HS-27A (cell line): ENCODE data around the gene MTFR2.

Source experiments
- DNase-seq: peaks from one replicate; pipeline ENCODE4 v3.0.0-alpha.2; 2012; ENCODE audit warnings: low read depth, missing footprints

Gene MTFR2

DNA sequence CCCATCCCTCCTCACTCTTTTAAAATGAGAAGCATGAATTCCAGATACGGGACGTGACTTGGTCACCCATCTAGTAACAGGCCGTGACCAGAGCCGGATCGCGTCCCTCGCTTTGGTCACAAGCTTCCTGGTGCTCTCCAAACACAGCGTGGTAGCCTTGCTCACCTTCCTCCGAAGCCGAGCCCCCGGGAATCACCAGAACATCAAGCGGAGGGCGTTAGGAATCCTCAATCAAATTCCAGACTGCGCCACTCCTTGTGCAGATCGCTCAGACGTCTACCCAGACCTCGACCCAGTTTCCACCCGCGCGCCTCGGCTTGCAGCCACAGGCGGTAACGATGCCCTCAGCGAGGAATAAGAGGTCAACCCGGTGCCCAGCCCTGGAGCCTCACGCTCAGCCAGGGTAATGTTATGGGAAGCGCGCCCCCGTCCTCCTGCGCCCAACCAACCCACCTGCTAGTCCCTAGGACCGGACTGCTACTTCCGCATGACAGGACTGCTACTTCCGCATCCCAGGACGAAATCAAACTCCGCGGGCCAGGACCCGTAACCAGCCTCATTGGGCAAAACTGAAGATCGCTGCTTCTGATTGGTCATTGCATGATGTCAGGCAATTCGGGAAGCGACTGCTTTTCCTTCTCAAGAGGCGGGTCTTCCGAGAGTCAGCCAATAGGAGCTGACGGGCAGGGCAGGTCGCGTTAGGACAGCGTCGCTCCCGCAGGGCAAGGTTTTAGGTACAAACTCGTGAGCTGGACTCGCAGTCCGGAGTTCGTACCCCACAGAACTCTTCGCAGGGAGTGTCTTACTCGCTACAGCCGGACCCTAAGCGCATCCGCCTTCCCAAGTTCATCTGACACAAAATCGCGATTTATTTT lies at the start of gene MTFR2:
TSS of gene MTFR2 (minus strand) at position 501 of the 875 bp plus-strand sequence. CDS start 1,212 bp downstream, outside the sequence.
- DNase-seq = peak; percentile 97

DNA sequence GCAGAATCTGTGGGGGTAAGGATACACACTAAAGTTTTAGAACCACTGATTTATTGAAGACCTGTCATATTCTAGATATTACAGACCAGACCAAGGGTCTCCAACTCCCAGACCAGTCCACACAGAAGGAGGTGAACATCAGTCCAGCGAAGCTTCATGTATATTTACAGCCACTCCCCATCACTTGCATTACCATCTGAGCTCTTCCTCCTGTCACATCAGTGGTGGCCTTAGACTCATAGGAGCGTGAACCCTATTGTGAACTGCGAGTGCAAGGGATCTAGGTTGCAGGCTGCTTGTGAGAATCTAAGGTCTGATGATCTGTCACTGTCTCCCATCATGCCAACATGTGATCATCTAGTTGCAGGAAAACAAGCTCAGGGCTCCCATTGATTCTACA lies 44.5 kb upstream of the MTFR2 start:
- no peak for DNase-seq

DNA sequence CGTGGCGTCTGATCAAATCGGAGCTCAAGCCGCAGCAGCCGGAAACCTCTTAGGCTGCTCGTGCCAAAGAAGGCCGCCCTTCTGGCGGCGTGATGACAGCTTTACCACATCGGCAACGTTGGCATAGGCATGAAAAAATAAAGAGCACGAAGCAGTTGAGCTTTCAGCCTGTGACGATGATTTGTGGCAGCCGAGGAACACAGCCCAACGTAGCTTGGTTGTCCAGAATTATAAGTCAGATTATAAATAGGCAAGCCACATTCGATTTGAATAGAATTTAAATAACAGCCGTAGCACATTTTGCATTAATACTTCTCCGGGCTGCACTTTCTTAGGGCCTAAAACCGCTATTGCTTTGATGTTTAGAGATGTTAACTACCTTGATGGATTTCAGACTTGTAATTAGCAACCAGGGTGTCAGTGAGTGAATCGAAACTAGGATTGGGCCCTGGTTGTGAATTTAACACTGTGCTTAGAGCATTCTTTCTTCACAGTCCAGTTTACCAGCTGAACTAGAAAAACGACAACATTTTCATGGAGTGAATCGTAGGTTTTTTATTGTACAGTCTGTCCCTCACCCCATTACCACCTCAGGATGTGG lies 40.4 kb upstream of the MTFR2 start:
- DNase-seq = peak; percentile 73

GRCh38 chr6:136289579-136290409 lies 39.7 kb upstream of the MTFR2 start, which contains the start of gene BCLAF1:
TSS of gene BCLAF1 (minus strand) at chr6:136289846. CDS start at chr6:136279866, 9,980 bp downstream.
- DNase-seq = peak; percentile 98

GRCh38 chr6:136289327-136289578 lies 39.1 kb upstream of the MTFR2 start:
- DNase-seq = peak; percentile 74

- peak; percentile 72 for DNase-seq
Observed at GRCh38 chr6:136288566-136289326, 38.6 kb upstream of the MTFR2 start.

DNA sequence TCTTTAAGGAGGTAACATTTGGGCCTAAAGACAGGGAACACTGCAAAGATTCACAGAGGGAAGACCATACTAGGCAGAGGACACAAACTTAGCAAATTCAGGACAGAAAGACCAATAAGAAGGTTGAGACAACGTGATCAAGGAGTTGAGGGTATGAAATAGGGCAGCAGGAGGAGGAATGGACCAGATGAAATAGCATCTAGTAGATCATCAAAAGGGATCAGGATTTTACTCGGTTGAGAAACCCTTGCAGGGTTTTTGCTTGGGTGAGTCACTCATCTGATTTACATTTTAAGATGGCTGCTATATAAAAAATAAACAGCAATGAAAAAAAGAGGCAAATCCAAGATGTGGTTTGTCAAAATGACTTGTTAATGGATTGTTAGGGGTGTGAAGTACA lies 34.8 kb upstream of the MTFR2 start:
- no peak for DNase-seq

DNA sequence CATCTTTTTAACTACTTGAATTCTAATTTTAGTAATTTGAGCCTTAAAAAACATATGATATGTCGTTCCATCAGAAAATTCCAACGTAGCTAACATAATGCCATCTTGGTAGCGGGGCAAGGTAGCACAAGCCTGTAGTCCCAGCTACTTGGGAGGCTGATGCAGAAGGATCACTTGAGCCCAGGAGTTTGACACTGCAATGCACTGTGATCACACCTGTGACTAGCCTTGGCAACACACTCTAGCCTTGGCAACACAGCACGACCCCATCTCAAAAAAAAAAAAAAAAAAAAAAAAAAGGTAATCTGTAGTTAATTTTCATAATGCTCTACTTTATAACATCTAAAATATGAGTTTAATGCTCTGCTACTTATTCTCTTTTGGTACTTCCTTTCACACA lies 32.8 kb upstream of the MTFR2 start:
- no peak for DNase-seq

DNA sequence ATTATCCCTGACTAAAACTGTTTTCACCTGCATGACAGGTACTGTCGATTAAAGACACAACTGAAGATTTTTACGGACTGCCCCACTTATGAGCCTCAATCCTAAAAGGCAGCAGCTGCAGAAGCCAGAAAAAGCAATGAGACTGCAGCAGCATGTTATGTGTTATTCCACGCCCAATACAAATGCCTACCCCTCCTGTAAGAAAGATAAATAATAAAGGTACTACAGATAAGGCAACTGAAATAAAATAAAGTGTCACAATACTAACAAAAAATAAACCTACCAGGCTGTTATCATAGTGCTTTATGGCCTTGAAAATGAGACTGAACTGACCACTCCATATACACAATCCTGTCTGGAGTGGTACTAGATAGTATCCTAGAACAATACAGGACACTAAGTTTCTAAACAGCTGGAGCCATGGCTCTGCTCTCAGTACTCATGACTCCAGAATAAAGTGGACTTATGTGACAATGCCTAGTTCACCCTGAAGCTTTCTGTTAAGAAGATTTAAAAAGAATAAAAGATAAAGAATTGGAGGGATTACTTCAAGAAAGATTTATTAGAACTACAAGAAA lies 30.0 kb upstream of the MTFR2 start:
- no peak for DNase-seq

DNA sequence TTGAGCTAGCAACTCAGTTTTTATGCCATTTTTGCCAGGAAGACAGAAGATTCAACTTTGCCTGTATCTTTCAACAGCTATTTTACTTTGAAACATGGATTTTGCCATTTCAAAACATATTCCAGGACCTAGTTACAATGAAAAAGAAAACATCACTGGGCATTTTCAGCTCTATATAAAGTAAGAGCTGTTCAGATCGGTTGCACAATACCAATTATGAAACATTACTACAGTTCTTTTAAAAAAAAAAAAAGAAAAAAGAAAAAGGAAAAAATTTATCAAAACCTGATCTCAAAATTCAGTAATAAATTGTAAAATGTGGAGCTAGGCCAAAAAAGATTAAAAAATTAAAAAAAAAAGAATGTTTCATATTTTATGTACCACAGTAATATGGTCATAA lies 24.0 kb upstream of the MTFR2 start:
- DNase-seq = no peak

DNA sequence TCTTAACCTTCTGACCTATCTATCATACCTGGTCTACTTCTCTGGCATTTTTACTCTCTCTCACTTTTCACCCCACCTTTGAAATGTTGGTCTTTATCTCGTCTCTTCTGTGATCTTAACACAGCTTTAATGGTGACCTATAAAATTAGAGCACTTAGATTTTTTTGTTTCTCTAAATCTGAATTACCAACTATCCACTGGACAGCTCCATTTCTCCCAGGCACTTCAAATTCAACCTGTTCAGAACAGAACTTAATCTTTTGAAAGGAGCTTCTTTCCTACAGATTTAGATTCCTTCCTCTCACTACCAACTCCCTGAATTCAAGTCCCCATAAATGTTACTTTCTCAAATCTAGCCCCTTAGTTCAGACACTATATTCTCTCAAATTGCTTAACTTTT lies 15.0 kb upstream of the MTFR2 start:
- DNase-seq = no peak

- no peak for DNase-seq
Observed at GRCh38 chr6:136262940-136263339, 12.8 kb upstream of the MTFR2 start.

DNA sequence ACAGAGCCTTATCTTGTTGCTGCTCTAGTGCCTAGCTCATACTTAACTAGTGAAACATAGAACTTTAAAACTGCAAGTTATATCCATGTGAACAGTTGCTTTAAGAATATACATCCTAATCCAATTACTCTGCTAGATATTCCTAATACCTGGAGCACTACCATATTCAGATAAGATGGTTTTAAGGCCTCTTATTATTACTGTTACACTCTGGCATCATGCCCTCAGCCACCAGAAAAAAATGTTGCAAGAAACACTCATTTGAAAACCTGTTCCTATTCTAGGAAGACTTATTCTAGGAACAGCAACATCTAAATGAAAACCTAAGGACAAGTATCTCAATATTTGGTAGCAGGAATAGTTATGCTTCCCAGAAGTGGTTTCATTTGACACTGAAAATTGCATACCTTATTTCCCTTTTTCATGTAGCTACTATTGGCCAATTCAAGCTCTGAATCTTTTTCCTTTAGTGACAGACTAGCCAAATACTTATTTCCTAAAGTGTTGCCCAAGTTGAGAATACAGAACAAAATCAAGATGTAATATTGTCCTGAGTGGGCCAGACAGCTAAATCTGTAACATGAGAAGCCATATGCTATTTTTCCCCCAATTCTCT lies 4.8 kb upstream of the MTFR2 start:
- no peak for DNase-seq

GRCh38 chr6:136253734-136254133 lies 3.6 kb upstream of the MTFR2 start:
- no peak for DNase-seq

DNA sequence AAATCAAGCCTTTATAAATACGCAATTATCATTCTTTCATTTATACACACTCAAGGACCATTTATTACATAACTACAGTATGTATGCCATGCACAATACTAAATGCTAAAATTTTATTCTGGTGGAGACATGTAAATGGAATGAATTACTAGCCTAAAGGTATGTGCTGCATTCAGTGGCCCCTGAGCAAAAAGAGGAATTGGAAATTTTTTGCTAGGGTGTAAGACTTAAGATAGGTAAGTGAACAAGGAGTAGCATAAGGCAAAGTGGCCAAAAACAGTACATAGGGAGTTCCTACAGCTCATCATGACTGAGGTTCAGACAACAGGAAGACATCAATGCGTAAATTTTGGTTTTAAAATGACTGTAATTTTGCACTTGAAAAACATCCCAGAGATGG lies 2.3 kb upstream of the MTFR2 start:
- DNase-seq = no peak

DNA sequence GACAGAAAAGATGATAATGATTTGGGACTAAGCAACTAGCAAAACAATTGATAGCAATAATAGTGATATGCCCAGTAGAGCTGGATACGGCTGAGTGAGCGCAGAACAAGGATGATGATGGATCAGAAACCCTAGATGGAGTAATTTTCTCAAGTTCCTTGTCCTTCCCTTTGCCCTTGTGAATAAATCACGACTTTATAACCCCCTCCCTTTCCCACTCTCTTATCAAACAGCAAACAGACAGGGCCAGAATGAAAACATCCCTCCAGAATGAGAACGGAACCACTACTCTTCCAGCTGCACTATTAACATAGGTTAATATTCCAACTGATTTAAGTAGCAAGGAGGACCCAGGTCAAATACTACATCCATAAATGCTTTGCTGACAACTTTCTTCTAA lies 1.3 kb upstream of the MTFR2 start:
- no peak for DNase-seq

DNA sequence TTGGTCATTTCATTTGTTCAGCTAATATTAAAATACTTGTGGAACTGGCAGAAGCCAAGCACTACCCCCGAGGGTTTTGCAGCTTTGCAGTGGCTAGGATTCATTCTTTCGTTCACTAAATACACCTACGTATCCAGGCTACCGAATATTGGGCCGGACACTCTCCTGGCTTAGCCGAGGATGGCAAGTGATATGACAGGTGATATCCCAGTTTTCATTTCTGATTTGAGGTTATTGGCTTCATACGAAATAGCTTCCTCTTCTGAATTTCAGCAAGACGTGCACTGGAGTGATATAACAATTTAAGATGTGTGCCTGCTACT lies 536 bp upstream of the MTFR2 start:
- DNase-seq = peak; percentile 45

DNA sequence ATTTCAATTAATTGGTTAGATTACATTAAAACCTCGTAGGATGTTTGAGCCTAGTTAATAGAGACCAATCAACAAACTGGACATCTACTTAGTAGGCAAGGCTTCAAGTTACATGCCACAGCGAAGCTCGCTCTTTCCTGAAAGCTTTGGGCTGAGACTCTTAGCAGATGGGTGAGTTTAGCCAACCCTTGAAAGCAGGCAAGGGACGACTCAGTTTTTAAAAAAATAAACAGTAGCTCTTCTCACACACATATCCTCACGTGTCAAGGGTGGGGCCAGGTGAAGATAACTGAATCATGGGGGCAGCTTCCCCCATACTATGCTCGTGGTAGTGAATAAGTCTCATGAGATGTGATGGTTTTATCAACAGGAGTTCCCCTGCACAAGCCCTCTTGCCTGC lies 775 bp downstream of the MTFR2 start:
- no peak for DNase-seq

GRCh38 chr6:136244061-136244616 lies 6.0 kb downstream of the MTFR2 start:
- DNase-seq = no peak

GRCh38 chr6:136236466-136237293 lies 13.4 kb downstream of the MTFR2 start:
- DNase-seq = no peak
